Uterus (tissue), 2 donors: Measurements from ENCODE around the gene RAPGEF3.

Experiments used
- POLR2A ChIP-seq, 2 donors: fragments of 450-650 bp; IDR thresholded peaks; one replicate each; pipeline ENCODE4 v1.6.1; 2016; ENCODE audit warnings: antibody characterized with exemption in 2 of 2, mild to moderate bottlenecking in 1 of 2, moderate library complexity in 1 of 2
- TF ChIP-seq, protein P1 (sequence below), 4 experiments: fragments of 200-600 bp in 2 of 4; fragments of 450-650 bp in 2 of 4; sonication (generic) in 2 of 4; IDR thresholded peaks; one replicate each; pipeline ENCODE4 v1.5.1; 2016 to 2019; ENCODE audit warnings: antibody characterized with exemption in 4 of 4, mild to moderate bottlenecking in 2 of 4, moderate library complexity in 1 of 4

DNA sequence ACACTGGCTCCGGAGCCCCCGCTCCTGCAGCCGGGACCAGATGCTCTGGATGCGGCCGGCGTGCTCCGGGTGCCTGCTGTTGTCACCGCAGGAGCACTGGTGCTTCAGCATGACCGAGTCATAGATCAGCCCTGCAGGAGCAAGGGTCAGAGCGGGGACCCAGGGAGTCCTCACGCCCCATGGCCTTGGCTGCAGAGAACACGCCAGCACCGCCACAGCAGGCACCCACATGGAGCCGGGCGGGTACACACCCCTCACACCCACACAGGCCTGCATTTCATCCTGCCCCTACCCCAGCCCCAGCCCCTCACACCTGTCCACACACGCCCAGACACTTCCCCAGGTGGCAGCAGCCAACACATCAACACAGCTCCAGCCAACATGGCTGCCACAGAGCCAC lies 33.2 kb upstream of the RAPGEF3 start:
- TF ChIP-seq, protein P1, sequence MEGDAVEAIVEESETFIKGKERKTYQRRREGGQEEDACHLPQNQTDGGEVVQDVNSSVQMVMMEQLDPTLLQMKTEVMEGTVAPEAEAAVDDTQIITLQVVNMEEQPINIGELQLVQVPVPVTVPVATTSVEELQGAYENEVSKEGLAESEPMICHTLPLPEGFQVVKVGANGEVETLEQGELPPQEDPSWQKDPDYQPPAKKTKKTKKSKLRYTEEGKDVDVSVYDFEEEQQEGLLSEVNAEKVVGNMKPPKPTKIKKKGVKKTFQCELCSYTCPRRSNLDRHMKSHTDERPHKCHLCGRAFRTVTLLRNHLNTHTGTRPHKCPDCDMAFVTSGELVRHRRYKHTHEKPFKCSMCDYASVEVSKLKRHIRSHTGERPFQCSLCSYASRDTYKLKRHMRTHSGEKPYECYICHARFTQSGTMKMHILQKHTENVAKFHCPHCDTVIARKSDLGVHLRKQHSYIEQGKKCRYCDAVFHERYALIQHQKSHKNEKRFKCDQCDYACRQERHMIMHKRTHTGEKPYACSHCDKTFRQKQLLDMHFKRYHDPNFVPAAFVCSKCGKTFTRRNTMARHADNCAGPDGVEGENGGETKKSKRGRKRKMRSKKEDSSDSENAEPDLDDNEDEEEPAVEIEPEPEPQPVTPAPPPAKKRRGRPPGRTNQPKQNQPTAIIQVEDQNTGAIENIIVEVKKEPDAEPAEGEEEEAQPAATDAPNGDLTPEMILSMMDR (IDR thresholded peaks at IDR 0.05) = no peak
- no peak for TF ChIP-seq POLR2A (IDR thresholded peaks at IDR 0.05)
